NCI-H2227 (cell line): Measurements from ENCODE around the gene SPON1.
"Not testable (repeated sequence)": the region's sequence is repeated elsewhere in the genome, so short reads cannot be mapped to it uniquely, and the experiment has no call there.

ENCODE experiments used
- DNase-seq: peaks from one replicate; lab custom pipeline; 2025; ENCODE audit not compliant: unreplicated experiment; lab: John Stamatoyannopoulos, UW

The SPON1 gene

DNA sequence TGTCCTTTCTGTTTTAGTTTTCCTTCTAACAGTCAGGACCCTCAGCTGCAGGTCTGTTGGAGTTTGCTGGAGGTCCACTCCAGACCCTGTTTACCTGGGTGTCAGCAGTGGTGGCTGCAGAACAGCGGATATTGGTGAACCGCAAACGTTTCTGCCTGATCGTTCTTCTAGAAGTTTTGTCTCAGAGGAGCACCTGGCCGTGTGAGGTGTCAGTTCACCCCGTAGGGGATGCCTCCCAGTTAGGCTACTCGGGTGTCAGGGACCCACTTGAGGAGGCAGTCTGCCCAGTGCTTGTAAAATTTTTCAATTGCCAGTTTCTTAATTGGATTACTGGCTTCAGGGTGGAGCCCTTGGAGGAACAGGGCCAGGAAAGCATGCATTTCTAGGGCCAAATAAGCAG lies 211.2 kb downstream of the SPON1 start:
- DNase-seq, result not testable (repeated sequence)

DNA sequence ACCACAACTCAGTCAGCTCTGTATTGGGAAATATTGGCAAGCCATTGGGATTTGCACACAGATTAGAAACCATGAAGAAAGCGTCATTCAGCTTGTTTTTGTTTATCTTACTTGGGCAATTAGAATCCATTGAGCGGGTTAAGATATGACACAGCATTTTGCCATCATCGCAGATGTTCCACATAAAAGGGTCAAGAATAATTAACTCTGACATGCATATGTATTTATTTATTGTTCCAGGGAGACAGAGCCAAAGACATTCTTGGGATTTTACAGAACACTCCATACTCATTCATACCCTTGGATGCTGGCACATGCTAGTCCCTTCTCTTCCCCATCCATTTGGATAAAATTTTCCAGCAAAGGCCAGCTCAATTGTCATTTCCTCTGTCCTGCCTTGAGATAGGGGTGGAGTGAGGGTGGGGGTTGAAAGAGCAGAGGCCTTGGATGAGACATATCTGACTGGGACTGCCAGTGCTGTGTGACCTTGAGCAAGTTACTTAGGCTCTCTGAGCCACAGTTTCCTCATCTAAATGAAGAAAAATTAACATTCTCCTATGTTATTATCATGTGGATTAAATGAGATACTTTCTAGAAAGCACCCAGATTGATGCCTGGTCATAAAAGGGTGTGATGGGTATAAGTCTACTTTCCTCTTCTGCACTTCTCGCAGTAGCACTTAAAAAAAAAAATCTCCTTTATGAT lies 216.7 kb downstream of the SPON1 start:
- DNase-seq, result no peak

DNA sequence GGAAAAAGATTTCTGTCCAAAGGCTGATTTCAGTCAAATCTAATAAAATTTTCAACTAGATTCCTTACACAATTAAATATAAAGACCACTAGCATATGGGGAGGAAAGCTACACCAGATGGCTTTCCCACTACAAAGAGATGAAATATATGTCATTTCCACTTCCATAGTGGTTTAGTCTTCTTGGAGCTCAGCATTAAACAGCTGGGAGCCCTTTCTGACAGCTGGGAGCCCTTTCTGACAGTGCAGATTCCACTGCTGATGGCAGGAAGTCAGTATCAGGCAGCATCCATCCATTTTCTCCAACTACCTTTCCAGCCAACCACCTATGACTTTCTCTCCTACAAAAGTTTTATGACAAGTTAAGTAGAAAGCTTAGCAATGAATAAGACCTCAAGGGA lies 218.6 kb downstream of the SPON1 start:
- no peak for DNase-seq

DNA sequence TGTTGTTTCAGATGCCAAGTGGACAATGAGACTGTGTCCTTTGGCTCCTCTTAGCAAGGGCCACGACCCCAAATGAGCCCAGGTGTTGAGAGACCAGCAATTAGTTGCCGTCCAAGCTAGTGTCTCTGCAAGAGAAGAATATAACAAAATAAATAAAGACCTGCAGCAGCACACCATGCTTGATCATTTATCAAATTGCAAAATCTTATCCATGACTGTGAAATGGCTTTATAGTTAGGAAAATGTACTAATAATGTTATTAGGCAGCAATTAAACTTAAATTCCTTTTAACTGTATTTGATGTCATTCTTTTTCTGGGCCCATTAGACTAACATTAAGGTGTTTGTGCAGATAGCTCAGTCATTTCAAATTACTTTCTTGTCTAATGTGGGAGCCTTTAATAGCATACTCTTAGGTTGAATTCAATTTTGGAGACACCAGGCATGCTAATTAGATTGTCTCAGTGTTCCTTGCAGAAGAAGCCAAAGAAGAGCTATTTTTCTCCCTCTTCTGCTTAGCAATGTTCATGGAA lies 220.4 kb downstream of the SPON1 start:
- DNase-seq, result no peak

DNA sequence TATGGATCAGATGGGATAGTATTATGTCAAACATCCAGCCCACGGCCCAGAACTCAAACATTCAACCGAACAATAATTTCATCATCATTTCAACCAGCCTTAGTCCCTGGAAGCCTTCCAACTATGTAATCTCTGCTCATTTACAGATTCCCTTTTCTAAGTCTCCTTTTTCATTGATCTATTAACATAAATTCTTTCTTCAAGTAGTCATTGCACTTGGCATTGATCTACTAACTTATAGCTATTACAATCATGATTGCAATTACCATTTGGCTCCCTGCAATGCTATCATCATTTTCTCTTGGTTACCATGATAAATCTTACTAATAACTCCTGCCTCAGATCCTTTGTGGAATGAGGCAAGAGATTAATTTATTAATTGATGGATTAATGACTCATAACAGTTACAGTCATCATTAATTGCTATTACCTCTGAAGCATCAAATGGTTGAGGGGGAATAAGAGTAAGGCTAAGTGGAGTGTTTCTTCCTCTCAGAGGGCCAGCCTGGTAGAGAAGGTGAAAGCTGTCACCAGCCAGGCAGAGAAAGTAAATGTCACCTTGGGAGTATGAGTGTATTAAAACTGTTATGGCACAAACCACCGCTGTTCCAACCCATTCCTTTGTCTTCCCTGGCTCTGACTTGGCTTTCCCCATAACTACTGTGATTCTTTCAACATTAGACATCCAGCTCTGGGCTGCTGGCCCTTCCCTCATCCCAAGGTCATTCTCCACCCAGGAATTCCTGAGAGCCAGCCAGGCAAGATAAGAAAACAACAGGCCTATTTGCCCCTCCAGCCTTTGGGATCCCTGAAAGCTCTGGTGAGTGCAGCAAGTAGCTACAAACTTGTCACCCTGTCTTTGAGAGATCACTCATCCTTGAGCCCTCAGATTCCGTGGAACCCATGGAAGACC lies 221.8 kb downstream of the SPON1 start:
- DNase-seq, result no peak

DNA sequence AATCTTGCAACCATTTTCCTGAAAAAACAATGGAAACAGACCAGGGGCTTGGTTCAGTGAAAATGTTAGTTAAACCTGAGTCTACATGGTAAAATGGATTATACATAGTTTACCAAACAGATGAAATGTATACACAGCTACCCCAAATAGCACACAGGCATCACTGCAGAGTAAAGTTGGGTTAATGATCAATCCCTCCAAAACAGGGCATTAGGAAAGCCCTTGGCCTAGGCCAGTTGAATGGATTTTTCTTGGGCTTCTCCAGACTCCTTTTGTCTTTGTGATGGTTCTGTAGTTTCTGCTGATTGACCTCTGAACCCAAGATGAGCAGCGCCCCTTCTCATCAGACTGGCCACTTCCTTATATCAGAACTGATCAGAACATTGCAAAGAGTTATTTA lies 222.9 kb downstream of the SPON1 start:
- DNase-seq, result no peak

DNA sequence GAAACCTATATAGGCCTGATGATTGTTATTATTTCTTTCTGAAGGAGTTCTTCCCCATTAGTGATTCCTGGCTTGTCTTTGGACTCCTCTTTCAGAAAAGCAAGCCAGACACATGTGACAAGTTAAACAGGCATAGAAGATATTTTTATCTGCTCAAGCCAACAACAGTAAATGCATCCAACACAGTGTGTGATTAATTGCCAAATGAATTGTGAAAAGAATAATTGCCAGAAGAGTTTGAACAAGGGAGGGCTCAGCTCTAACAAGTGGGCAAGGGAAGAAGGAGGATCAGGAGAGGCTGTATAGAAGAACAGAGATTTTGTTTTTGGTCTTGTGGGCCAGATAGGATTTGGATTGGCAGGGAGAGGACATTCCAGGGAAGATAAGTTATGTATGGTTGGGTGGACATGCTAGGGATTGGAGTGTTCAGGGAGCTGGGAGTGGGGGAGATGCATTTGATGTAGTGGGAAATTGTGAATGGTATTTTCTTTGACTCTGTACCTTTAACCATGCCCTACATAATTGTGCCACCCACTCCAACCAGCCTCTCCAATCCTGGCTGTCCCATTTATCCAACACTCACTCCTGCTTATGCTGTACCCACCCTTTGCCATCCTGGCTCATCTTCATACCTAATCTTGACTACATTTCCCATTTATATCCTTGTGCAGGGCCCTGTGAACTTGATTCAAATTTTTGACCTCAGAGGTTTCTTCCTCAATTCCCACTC lies 223.7 kb downstream of the SPON1 start:
- no peak for DNase-seq

DNA sequence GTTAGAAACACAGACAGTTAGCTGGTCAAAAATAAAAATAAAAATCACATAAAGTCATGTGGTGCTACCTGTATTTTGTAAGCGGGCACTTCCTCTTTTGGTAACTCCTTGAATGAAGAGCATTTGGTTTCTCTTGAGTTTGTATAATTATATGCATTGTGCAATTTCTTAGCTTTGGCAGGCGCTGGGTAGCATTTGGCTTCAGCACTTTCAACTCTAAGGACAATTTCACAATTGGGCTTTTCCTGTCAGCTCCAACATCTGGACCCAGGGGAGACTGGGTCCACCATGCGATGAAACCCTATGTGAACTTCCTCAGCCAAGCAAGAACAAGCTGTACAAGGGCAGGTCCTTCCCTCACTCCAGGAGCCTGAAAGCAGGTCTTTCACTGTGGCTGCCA lies 227.4 kb downstream of the SPON1 start:
- DNase-seq, result no peak

DNA sequence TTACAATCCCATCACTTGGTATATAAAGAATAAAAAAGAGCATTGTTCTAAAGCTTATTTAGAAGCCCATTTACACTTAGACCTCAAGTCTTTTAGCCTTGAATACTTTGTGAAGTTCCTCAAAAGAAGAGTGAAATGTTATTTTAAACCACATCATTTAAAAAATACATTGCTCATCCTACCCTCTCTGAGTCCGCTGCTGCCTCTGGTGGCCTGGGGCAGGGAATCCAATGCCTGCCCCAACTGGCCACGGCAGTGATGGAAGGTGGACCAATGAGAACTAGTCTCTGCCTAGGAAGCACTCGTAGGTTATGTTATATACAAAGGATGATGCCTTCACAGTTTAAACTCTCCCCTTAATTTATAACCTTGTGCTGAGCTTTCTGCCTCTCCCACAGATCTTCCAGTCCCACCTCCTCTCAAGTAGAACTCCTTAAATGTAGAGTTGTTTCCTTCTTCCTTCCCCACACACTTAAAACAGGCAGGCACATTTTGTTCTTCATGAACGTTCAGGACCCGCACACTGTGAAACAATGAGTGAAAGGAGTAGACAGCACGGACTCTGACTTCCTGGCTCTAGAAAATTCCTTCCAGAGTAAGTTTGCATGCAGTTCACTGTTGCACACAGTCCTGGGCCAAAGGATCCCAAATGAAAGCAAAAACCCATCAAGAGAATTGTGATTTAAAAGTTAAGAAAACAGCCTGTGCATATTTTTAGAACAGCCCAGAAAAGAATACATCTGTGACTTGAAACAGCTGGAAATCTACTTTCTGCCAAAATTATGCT lies 228.7 kb downstream of the SPON1 start:
- DNase-seq, result no peak

DNA sequence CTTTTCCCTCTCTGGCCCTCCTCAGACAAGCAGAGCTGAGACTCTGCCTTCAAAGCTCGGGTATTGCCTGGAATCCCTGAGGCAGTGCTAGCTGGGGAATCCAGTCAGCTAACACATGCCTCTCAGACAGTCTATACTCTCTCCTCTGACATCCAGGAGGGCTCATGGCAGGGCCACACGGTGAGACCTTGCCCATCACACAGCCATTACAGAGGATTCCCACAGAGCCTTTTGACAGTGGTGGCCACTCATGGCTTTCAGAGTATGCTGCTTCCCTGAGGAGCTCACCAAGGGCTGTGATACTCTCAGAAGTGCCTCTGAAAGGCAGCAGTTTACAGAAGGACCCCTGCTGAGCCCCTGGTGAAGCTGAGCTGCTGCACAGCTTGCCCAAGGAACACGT lies 231.1 kb downstream of the SPON1 start:
- no peak for DNase-seq

DNA sequence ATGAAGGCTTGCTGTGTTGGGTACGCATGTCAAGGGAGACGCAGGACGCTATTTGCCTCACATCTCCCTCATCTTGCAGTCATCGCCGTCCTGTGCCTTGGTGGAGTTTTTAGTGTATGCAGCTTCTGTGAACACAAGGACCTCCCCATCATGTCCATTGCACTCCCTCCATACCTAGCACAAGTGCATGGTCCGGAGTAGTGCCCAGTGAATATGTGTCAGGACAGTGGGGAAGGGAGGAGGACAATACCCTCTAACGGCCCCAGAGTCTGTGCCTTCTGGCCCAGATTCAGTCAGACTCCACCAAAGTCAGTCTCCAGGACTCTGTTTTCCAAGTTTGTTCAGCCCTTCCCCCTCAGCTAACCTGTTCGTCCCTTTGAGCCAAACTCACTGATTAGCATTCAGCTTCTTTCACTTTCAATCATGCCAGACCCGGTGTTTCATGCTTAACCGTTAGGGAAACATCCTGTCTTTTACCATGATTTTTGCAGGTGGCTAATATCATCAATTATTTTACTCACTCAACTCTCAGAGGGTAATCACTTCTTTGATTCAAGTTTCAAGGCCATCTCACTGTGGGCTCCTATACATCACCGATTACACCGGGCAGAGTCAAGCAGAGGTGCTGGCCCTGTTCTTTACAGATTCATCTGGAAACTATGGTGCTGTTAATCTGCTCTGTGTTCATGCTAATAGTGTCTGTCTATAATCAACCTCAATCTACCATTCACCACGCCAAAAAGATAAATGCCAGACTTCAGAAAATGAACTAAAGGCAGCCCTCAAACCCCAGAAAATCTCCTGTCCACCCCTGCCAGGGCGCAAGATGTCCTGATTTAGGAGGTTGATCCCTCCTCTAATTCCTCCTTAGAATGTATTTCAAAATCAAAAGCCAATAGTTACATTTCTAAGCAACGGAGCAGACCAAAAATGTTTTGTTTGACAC lies 240.0 kb downstream of the SPON1 start:
- DNase-seq, result no peak

DNA sequence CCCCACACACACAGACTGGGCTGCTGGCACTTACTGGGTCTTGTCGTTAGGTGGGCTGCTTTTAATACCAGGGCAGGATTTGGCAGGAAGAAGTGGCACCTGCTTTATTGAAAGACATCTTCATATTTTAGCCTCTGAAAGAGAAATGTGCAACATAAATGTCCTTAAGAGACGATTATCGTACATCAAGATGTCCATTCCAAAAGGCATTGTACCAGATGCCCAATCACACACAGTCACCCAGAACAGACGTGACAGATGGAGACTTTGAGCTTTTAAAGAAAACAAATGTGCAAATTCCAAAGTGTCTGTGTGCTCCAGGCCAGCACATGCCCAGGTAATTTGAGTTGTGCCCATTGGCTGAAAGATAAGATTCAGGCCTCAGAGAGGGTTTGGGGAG lies 240.8 kb downstream of the SPON1 start:
- no peak for DNase-seq

DNA sequence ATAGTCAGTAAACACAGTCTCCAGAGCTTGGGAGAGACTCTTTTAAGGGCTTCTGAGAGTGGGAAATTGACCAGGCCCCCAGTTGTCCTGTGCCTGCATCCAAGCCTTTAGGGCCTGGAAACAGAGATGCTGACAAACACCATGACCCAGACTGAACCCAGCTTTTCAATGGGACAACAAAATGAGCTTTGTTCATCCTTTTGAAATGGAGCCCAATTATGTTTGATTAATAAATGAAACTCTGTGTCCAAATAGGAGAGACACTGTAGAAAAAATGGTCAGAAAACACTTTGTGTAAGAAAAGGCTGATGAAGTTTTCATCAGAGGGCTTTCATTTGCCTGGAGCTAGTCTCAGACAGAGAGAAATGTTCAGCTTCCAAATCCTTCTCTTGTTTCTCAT lies 250.5 kb downstream of the SPON1 start:
- no peak for DNase-seq

DNA sequence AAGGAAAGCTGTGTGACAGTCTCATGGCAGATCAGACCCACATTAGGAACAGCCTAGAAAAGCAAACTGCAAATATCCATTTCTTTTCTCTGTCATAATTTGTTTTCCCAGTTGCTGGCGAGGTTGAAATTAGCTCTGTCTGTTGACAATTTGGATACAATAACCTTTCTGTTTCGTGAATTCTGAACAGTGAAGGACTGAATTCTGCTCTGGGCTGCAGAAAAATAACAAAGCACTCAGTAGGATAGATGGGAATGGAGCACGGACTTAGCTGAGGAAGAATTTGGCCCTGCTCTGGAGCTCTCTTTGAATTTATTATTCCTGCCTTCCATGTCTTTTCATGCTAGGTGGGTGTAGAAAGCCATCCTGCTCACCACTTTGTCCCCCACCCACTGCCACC lies 256.2 kb downstream of the SPON1 start:
- DNase-seq, result no peak

DNA sequence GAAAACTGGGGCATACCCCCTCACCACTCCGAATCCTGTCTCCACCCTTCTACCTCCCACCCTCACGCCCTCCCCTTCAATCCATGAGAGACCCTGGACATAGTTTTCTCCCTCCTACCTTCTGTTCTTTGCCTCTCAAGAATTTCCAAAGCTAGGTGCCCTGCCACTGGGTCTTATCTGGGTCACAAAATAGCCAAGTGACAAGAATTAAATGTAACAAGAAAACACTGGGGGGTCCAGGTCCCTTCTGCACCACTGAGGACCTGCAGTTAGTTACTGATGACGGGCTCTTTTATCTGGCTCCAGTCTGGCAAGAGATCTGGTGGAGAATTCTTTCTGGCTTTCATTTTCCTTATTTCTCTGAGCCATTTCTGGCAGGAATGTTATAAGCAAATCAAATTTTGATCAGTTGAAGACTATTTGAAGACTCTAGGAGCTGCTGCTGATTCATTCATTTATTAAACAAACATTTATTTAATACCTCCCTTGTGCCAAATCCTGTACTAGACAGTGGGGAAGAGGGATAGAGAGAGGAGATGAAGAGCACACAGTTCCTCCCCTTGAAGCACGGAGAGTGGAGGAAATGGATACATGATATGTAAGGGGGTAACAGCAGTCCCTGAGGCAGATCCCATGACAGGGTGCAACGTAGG lies 261.2 kb downstream of the SPON1 start:
- DNase-seq, result no peak

DNA sequence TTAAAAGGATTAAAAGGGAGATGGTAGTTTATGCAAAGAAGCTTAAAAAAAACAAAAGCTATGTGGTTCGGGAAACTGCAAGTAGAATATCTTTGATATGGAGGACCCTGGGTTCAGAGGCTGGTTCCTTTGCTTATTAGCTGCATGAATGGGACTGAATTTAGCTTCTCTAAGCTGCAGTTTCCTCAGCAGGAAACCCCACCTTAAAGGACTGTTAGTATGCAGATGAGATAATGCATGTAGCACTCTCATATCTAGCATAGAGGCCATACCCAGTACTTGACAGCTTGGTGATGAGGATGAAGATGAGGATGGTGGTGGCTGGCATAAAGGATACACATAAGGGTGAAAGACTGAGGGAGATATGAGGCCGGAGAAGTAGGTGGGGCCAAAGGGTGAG lies 261.9 kb downstream of the SPON1 start:
- no peak for DNase-seq

DNA sequence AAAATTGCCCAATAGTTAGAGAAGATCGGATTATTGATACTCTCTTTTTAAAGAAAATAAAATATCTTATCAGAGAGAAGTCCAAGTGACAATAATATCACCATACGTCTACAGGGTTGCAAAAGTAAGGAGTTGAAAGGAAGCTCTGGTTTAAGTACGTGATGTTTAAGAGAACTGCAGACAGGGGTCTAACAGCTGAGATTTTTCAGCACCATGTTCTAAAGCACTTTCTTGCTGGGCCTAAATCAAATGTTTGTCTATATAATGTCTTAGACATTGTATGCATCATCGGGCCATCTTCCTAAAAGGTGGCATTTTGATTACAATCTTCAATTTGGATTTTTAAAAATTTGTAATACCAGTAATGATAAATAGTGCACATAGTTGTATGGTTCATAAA lies 263.1 kb downstream of the SPON1 start:
- no peak for DNase-seq

DNA sequence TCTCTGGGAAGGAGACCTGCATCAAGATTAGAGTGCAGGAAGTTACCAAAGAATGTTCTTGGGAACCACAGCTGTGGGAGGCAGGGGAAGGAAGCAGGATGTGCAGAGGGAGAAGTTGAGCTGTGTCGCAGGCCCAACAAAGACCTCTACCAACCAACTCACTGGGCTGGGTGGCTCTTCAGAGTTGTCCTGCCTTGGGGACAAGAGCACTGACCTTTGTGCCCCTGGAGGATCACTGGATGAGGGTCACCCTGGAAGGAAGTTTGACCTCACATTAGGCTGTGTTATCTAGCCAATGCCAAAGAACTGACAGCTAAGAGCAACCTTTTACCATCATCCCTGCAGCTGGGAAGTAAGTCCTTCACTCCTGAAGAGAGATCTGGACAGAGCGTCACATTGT lies 265.8 kb downstream of the SPON1 start:
- DNase-seq, result no peak

DNA sequence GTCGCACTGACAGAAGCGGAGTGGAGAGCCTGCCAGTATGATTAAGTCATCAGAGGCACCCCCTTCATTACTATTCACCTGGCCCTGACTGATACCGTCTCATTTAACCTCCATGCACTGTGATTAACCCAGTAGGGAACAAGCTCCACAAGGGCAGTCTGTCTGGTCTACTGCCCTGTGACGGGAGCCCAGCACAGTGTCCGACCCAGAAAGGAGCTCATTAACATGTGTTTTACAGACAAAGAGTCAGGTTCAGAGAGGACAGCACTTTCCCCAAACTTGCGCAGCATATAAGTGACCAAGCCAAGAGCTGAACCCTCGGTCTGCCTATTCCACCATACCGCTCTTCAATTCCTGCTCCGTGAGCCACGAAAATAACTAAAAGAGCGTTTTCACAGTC lies 266.9 kb downstream of the SPON1 start:
- no peak for DNase-seq
